Spleen (tissue), 7 donors: ENCODE measurements around the gene IFNGR1.
"Not testable (repeated sequence)": the region's sequence is repeated elsewhere in the genome, so short reads cannot be mapped to it uniquely, and the experiment has no call there.

Source experiments
- CTCF ChIP-seq, 11 experiments: fragments of 200-600 bp in 7 of 11; fragments of 450-650 bp in 4 of 11; sonication (generic) in 4 of 11; IDR thresholded peaks in 8 of 11; conservative IDR thresholded peaks in 3 of 11; 1 replicate in 7 of 11; 2 replicates in 4 of 11; pipeline versions ENCODE4 v1.4.0 to v1.8.0; 2016 to 2021; ENCODE audit warnings: antibody characterized with exemption in 11 of 11, inconsistent platforms in 4 of 11, mild to moderate bottlenecking in 1 of 11
- POLR2A ChIP-seq, 3 donors: fragments of 450-650 bp; IDR thresholded peaks; one replicate each; pipeline ENCODE4 v1.5.1; 2017; ENCODE audit warnings: antibody characterized with exemption in 3 of 3, mild to moderate bottlenecking in 1 of 3
- POLR2AphosphoS5 ChIP-seq, 3 donors: sonication (generic); formaldehyde crosslinking; IDR thresholded peaks; one replicate each; pipeline ENCODE4 v1.5.1; 2017; ENCODE audit warnings: antibody characterized with exemption in 3 of 3
- donor health status: DM: no; HTN: no; CAD: no; lungs with moderate emphysema.
- donor health status: DM: no; HTN: no; CAD: no.
- donor health status: DM: no; HTN: no; CAD: no.

GRCh38 chr6:137207457-137207856, 11.7 kb downstream of the IFNGR1 start:
- not testable (repeated sequence) for TF ChIP-seq POLR2A (IDR thresholded peaks at IDR 0.05); CTCF (IDR thresholded peaks at IDR 0.05 in 8 of 11, conservative IDR thresholded peaks at IDR 0.05 in 3 of 11); POLR2AphosphoS5 (IDR thresholded peaks at IDR 0.05)
